ENCODE data around the gene GDPD5. TPM values are rescaled to one million over a fixed set of nuclear protein-coding genes. Genes with fewer than 3 reads are reported as not detected.
A peak's percentile ranks its signal among the peaks of the same experiment; 100 is the strongest.

The GDPD5 gene
- total RNA-seq, 1 donor from 2014 or later, result 4.4 TPM

DNA sequence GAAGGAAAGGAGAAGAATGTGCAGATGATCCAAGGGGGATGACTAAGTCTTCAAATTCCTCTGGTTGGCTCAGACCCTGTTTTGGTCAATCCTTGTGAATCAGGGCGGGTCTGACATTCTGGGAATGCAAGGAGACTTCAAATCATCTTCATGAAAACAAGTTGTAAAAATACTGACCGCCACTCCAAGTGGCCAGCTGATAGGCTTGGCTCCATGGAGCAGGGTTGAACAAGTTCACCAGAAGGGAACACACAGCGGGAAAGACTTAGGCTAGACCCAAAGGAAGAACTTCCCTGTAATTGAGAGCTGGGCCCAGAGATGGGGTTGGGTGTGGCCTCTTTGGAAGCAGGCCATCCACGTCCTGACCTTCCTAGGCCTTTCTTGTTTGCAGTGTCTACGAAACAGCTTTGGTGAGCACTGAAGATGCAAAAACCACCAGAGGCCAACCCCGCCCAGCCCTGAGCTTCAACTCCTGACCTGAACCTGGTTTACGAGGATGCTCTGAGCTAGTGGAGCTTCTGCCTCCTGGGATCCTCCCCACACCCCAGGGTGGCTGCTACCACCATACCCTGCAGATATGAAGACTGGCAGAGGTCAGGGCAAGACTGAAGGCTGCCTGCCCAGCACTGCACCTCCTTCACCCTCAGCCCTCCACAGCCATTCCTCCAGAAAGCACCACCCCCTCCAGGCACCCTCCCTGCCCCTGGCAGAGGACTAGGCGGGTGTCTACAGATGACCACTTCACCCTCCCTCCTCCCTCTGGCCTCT, 26.1 kb downstream of the GDPD5 start:
- Histone ChIP-seq H3K36me3 (no peaks in the 10 kb centered on the region), H3K27me3 (ENCODE audit: low read depth) (no peaks in the 10 kb centered on the region), H3K4me1 (peaks cover 9% of the 10 kb centered on the region), H3K27ac (replicated peaks) (peak overlapping the region; percentile 61), H3K9me3 (replicated peaks) (no peaks in the 10 kb centered on the region), H3K4me3 (no peak overlapping the region)
- intact Hi-C loops (cut with micrococcal nuclease), result no loop called here
- TF ChIP-seq, protein P1, sequence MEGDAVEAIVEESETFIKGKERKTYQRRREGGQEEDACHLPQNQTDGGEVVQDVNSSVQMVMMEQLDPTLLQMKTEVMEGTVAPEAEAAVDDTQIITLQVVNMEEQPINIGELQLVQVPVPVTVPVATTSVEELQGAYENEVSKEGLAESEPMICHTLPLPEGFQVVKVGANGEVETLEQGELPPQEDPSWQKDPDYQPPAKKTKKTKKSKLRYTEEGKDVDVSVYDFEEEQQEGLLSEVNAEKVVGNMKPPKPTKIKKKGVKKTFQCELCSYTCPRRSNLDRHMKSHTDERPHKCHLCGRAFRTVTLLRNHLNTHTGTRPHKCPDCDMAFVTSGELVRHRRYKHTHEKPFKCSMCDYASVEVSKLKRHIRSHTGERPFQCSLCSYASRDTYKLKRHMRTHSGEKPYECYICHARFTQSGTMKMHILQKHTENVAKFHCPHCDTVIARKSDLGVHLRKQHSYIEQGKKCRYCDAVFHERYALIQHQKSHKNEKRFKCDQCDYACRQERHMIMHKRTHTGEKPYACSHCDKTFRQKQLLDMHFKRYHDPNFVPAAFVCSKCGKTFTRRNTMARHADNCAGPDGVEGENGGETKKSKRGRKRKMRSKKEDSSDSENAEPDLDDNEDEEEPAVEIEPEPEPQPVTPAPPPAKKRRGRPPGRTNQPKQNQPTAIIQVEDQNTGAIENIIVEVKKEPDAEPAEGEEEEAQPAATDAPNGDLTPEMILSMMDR (IDR thresholded peaks at IDR 0.05; ENCODE audit: borderline replicate concordance), result no peak
- DNase-seq, result peak; percentile 38

DNA sequence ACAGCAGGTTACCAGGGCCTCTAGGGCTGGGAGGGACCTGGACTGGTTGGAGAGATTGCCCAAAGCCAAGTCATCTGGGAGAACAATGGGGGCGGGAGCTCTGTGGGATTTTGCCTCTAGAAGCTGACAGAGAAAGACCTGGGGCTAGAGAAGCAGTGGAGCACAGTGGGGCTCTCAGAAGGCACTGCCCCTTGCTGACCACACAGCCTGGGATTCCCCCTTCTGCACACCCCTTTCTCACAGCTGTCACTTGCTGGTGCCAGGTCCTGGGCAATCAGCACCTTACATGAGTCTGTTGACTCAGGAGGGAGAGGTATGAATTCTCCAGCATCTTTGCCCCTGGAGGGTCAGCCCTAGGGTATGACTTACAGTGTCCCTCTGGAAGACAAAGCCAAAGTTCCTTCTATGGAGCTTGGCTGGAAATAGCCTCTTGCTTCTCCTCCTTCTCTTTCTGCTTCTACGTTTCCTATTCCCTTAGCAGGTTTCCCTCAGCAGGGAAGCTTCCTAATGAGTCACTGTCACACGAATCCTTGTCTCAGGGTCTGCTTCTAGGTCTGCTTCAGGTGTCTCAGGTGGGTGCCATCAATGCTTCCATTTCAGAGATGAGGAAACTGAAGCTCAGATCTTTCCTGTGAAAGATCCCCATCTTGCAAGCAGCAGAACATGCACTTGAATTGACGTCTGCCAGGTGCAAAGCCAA, 27.0 kb downstream of the GDPD5 start:
- Histone ChIP-seq H3K27me3 (ENCODE audit: low read depth) (no peaks in the 10 kb centered on the region), H3K36me3 (no peaks in the 10 kb centered on the region), H3K27ac (replicated peaks) (peak overlapping the region; percentile 33), H3K4me3 (no peak overlapping the region), H3K9me3 (replicated peaks) (no peaks in the 10 kb centered on the region), H3K4me1 (peaks cover 9% of the 10 kb centered on the region)
- TF ChIP-seq, protein P1 (IDR thresholded peaks at IDR 0.05; ENCODE audit: borderline replicate concordance), result no peak
- no peak for DNase-seq
- intact Hi-C loops (cut with micrococcal nuclease), result no loop called here

DNA sequence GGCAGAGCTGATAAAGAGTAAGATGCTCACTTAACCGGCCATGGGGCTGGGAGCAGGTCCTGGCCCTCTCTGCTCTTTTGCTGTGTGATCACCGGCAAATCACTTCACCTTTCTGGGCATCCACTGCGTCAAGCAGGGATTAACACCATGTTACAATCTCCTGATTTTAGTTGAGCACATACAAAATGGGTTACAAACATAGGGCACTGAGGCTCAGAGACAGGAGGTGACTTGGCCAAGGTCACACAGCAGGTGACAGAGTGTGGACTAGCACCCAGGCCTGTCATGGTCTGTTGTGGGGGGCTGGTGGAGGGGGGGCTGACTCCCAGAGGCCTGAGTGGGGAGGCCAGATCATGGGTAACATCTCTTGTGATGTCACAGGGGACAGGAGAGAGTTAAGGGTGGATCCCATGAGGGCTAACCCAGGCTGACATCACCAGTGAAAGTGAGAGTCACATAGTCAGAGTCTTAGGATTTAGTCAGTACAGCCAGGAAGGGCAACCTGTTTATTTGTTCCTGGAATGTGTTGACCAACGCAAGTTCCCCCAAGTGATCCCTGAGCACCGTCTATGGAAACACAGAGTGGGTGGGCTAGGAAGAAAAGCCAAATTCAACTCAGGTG, 27.8 kb downstream of the GDPD5 start:
- Histone ChIP-seq H3K27ac (replicated peaks) (no peak overlapping the region), H3K4me1 (peaks cover 9% of the 10 kb centered on the region), H3K4me3 (no peak overlapping the region), H3K9me3 (replicated peaks) (no peaks in the 10 kb centered on the region), H3K36me3 (no peaks in the 10 kb centered on the region), H3K27me3 (ENCODE audit: low read depth) (no peaks in the 10 kb centered on the region)
- intact Hi-C loops (cut with micrococcal nuclease), result no loop called here
- no peak for DNase-seq
- TF ChIP-seq, protein P1 (IDR thresholded peaks at IDR 0.05; ENCODE audit: borderline replicate concordance), result no peak

DNA sequence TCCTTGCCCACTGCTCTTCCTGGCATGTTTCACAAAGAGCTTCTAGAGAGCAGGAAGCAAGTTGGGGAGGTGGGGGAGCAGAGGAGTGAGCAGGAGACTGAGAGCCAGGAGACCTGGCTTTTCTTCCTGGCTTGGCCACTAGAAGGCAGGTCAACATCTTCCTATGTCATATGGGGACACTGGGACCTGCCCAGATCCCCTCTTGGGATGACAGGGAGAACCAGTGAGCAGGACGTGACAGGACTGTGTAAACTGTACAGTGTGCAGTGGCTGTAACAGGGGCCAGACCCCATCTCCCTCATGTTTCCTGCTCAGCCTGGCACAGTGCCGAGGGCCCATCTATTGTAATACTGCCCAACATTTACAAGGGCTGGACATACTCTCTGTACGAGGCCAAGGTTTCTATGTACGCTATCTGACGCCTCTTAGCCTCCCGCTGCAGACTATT, 29.4 kb downstream of the GDPD5 start:
- Histone ChIP-seq H3K4me1 (peaks cover 9% of the 10 kb centered on the region), H3K9me3 (replicated peaks) (no peaks in the 10 kb centered on the region), H3K27me3 (ENCODE audit: low read depth) (no peaks in the 10 kb centered on the region), H3K36me3 (no peaks in the 10 kb centered on the region), H3K4me3 (no peak overlapping the region), H3K27ac (replicated peaks) (no peak overlapping the region)
- intact Hi-C loops (cut with micrococcal nuclease), result no loop called here
- TF ChIP-seq, protein P1 (IDR thresholded peaks at IDR 0.05; ENCODE audit: borderline replicate concordance), result peak; percentile 14
- DNase-seq, result no peak

DNA sequence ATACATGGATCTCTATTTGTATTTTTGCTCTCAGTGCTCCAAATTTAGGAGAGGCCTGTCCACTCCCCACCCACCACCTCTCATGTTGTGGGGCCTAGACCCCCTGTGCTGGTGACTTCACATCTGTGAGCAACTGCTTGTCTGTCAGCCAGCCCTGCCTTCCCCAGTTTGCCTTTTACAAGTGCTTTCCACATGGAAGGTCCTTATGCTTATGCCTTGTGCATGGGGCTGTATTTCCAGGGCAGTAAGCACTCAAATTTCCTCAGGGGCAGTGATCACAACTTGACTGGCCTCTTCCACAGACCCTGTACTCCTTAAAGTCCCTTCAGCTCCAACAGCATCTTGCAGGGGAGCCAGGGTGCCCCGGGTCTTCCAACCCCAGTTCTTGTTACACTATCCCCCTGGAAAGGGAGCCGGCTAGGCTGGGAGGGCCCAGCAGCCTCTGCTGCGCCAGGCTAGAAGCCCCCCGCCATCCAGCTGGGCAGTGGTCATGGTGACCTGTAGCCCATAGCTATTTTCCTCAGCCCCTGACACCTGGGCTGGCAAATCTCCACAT, 29.9 kb downstream of the GDPD5 start:
- intact Hi-C loops (cut with micrococcal nuclease), result no loop called here
- no peaks in the 10 kb centered on the region for H3K27me3 ChIP-seq (ENCODE audit: low read depth)
- TF ChIP-seq, protein P1 (IDR thresholded peaks at IDR 0.05; ENCODE audit: borderline replicate concordance), result no peak
- H3K4me3 ChIP-seq, result no peak overlapping the region
- no peak for DNase-seq
- no peak overlapping the region for H3K27ac ChIP-seq (replicated peaks)
- H3K36me3 ChIP-seq, result no peaks in the 10 kb centered on the region
- peaks cover 9% of the 10 kb centered on the region for H3K4me1 ChIP-seq
- H3K9me3 ChIP-seq (replicated peaks), result no peaks in the 10 kb centered on the region
